ACC112 (cell line): ENCODE results near the gene STYXL2.

Experiments used
- H2AFZ ChIP-seq: fragments of 200-600 bp; sonication (generic); one replicate; pipeline ENCODE4 v1.6.0; 2017; ENCODE audit warnings: antibody characterized with exemption, low read length; ENCODE audit not compliant: unreplicated experiment
- H3K27ac ChIP-seq: fragments of 200-600 bp; sonication (generic); 2 replicates; pipeline ENCODE4 v1.5.1; 2014; ENCODE audit warnings: low read depth, mild to moderate bottlenecking, antibody characterized with exemption, low read length, moderate library complexity
- H3K27me3 ChIP-seq: fragments of 200-600 bp; sonication (generic); 2 replicates; pipeline ENCODE4 v1.6.1; 2014; ENCODE audit warnings: mild to moderate bottlenecking, antibody characterized with exemption, low read length, moderate library complexity, mixed read lengths; ENCODE audit not compliant: insufficient read depth
- H3K36me3 ChIP-seq: fragments of 200-600 bp; sonication (generic); 2 replicates; pipeline ENCODE4 v1.6.1; 2016; ENCODE audit warnings: mild to moderate bottlenecking, antibody characterized with exemption, low read length, moderate library complexity, mixed read lengths; ENCODE audit not compliant: insufficient read depth
- H3K4me1 ChIP-seq: fragments of 200-600 bp; sonication (generic); one replicate; pipeline ENCODE4 v1.6.1; 2016; ENCODE audit warnings: low read length, mixed read lengths; ENCODE audit not compliant: insufficient read depth, unreplicated experiment, control insufficient read depth
- H3K4me3 ChIP-seq: fragments of 200-600 bp; sonication (generic); 2 replicates; pipeline ENCODE4 v1.5.1; 2014; ENCODE audit warnings: mild to moderate bottlenecking, low read depth, low read length
- H3K79me2 ChIP-seq: fragments of 200-600 bp; sonication (generic); one replicate; pipeline ENCODE4 v1.6.0; 2016; ENCODE audit warnings: low read length; ENCODE audit not compliant: control insufficient read depth, unreplicated experiment, insufficient read depth

STYXL2 gene

GRCh38 chr1:167090314-167090942, 3.4 kb upstream of the STYXL2 start, which contains the start of gene GPA33:
TSS of gene GPA33 (minus strand) at chr1:167090377. CDS start at chr1:167090287, 90 bp downstream.
- H3K27ac ChIP-seq, result no peak within 1 kb of the TSS

GRCh38 chr1:167092653-167093052, 1.2 kb upstream of the STYXL2 start:
- Histone ChIP-seq H3K27me3 (peaks cover 25% of the 10 kb centered on the region; the same call in 1 of the 2 replicates), H3K4me1 (no peaks in the 10 kb centered on the region), H3K79me2 (no peaks in the 10 kb centered on the region), H3K27ac (no peak overlapping the region), H3K4me3 (no peak overlapping the region), H2AFZ (no peak overlapping the region), H3K36me3 (no peaks in the 10 kb centered on the region)

More at GRCh38 chr1:167090314-167090942, 3.4 kb upstream of the STYXL2 start, which contains the start of gene GPA33:
- Histone ChIP-seq H3K4me3 (no peak within 1 kb of the TSS), H2AFZ (no peak within 1 kb of the TSS), H3K36me3 (no peaks in the 10 kb centered on the region), H3K4me1 (no peaks in the 10 kb centered on the region), H3K27me3 (peaks cover 36% of the 10 kb centered on the region), H3K79me2 (no peaks in the 10 kb centered on the region)

DNA sequence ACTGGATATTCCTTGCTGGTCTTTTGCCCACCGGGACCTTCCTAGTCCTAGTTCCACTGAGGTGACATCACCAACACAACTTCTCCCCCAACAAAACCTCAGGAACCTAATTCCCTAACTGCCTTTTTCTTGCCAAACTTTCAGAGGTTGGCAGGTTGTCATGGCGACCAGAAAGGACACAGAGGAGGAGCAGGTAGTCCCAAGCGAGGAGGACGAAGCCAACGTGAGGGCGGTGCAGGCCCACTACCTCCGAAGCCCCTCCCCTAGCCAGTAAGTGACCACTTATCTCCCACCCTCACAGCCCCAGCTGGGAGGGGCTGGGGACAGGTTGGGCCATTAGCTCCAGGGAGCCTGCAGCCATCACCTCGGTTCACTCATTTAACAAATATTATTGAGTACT, 815 bp downstream of the STYXL2 start:
- Histone ChIP-seq H2AFZ (no peak overlapping the region), H3K27me3 (peaks cover 16% of the 10 kb centered on the region; the same call in 1 of the 2 replicates), H3K36me3 (no peaks in the 10 kb centered on the region), H3K27ac (no peak overlapping the region), H3K79me2 (no peaks in the 10 kb centered on the region), H3K4me1 (no peaks in the 10 kb centered on the region), H3K4me3 (no peak overlapping the region)

- Histone ChIP-seq H3K36me3 (no peaks in the 10 kb centered on the region), H3K27ac (no peak overlapping the region), H3K4me3 (no peak overlapping the region), H2AFZ (no peak overlapping the region), H3K4me1 (no peaks in the 10 kb centered on the region), H3K27me3 (peaks cover 22% of the 10 kb centered on the region; the same call in 1 of the 2 replicates), H3K79me2 (no peaks in the 10 kb centered on the region)
Observed at GRCh38 chr1:167095368-167095767, 1.5 kb downstream of the STYXL2 start.

- H2AFZ ChIP-seq, result no peak overlapping the region
- H3K27me3 ChIP-seq, result peaks cover 39% of the 10 kb centered on the region
- H3K4me1 ChIP-seq, result no peaks in the 10 kb centered on the region
- no peak overlapping the region for H3K4me3 ChIP-seq
- H3K79me2 ChIP-seq, result no peaks in the 10 kb centered on the region
- H3K27ac ChIP-seq, result no peak overlapping the region
- no peaks in the 10 kb centered on the region for H3K36me3 ChIP-seq
Observed at GRCh38 chr1:167099851-167100250, 6.0 kb downstream of the STYXL2 start.

GRCh38 chr1:167100730-167101129, 6.9 kb downstream of the STYXL2 start:
- H3K36me3 ChIP-seq, result no peaks in the 10 kb centered on the region
- H2AFZ ChIP-seq, result no peak overlapping the region
- no peak overlapping the region for H3K27ac ChIP-seq
- no peak overlapping the region for H3K4me3 ChIP-seq
- H3K27me3 ChIP-seq, result peaks cover 47% of the 10 kb centered on the region
- H3K4me1 ChIP-seq, result no peaks in the 10 kb centered on the region
- no peaks in the 10 kb centered on the region for H3K79me2 ChIP-seq

DNA sequence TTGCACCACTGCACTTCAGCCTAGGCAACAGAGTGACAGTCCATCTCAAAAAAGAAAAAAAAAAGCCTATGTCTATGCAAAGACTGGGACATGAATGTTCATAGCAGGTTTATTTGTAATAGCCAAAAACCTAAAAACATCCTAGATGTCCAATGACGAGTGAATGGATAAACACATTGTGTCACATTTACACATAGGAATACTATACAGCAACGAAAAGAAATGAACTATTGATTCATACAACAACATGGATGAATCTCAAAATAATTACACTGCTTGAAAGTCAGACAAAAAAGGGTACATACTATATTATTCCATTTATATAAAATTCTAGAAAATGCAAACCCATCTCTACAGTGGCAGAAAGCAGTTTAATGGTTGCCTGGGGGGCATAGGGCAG, 7.9 kb downstream of the STYXL2 start:
- Histone ChIP-seq H3K27ac (no peak overlapping the region), H3K4me3 (no peak overlapping the region), H3K4me1 (no peaks in the 10 kb centered on the region), H3K79me2 (no peaks in the 10 kb centered on the region), H3K36me3 (no peaks in the 10 kb centered on the region), H2AFZ (no peak overlapping the region), H3K27me3 (peaks cover 53% of the 10 kb centered on the region)

GRCh38 chr1:167102906-167103573, 9.2 kb downstream of the STYXL2 start:
- Histone ChIP-seq H3K27ac (no peak overlapping the region), H3K4me1 (no peaks in the 10 kb centered on the region), H3K36me3 (no peaks in the 10 kb centered on the region), H2AFZ (no peak overlapping the region), H3K79me2 (no peaks in the 10 kb centered on the region), H3K4me3 (no peak overlapping the region), H3K27me3 (peaks cover 60% of the 10 kb centered on the region)

DNA sequence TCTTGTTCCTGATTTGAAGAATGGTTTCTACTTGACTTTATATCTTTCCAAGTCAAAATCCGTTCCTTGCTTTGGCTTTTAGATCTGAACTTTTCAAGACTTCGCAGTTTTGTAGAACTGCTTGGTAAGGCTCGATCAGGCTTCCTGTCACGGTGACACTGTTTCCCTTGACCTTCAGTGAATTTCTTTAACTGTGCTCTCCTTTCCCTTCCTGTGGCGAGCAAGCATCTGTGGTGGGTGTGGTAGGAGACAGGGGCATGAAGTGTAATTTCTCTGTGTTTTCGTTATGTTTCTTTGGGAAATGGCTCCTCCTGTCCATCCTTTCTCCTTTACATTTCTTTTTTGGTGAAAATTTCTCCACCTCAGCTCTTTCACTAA, 10.4 kb downstream of the STYXL2 start:
- H3K36me3 ChIP-seq, result no peaks in the 10 kb centered on the region
- H3K27me3 ChIP-seq, result peaks cover 66% of the 10 kb centered on the region
- H2AFZ ChIP-seq, result no peak overlapping the region
- no peak overlapping the region for H3K4me3 ChIP-seq
- no peaks in the 10 kb centered on the region for H3K79me2 ChIP-seq
- H3K4me1 ChIP-seq, result no peaks in the 10 kb centered on the region
- H3K27ac ChIP-seq, result no peak overlapping the region

GRCh38 chr1:167105271-167106118, 11.6 kb downstream of the STYXL2 start:
- H3K27ac ChIP-seq, result no peak overlapping the region
- H3K79me2 ChIP-seq, result no peaks in the 10 kb centered on the region
- peaks cover 64% of the 10 kb centered on the region for H3K27me3 ChIP-seq
- no peaks in the 10 kb centered on the region for H3K36me3 ChIP-seq
- H3K4me3 ChIP-seq, result no peak overlapping the region
- no peaks in the 10 kb centered on the region for H3K4me1 ChIP-seq
- no peak overlapping the region for H2AFZ ChIP-seq
